ENCODE results near the gene CTNNA3. TPM values are rescaled to one million over a fixed set of nuclear protein-coding genes. Genes with fewer than 3 reads are reported as not detected.

The CTNNA3 gene
- total RNA-seq, 1 experiment from 2014 or later: 0.32 TPM

DNA sequence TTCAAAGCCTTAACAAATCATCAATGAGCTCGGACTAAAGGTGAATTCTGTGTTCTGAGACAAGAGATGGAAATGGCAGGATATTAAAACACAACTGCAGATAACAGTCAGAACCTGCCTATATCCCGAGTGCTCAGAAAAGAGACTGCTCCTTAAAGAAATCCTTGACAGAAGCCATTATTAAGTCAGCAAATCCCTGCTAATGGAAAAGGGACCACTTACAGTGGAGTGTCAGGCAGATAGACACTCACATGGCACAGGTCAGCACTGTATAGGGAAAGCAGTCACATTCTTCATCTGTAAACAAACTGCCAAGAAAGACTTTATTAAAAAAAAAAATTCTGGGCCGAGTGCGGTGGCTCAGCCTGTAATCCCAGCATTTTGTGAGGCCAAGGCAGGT lies 917.6 kb downstream of the CTNNA3 start:
- TF ChIP-seq EZH2 (IDR thresholded peaks at IDR 0.05) (no peak), ELF1 (IDR thresholded peaks at IDR 0.05; ENCODE audit: borderline replicate concordance, low read depth) (no peak), ZNF274 (IDR thresholded peaks at IDR 0.05; ENCODE audit: low read depth, low read length) (no peak), EZH2phosphoT487 (IDR thresholded peaks at IDR 0.05; ENCODE audit: borderline replicate concordance) (no peak), CBX3 (IDR thresholded peaks at IDR 0.05; ENCODE audit: low read depth) (no peak), YY1 (IDR thresholded peaks at IDR 0.05; ENCODE audit: extremely low read depth, insufficient replicate concordance, low read depth, low read length) (no peak), RAD21 (IDR thresholded peaks at IDR 0.05; ENCODE audit: low read depth) (no peak), POLR2A (IDR thresholded peaks at IDR 0.05; ENCODE audit: borderline replicate concordance, extremely low read depth, insufficient read depth, insufficient read length) (no peak), SRF (IDR thresholded peaks at IDR 0.05; ENCODE audit: low read depth) (no peak), FOSL1 (IDR thresholded peaks at IDR 0.05; ENCODE audit: low read depth) (no peak), EGR1 (IDR thresholded peaks at IDR 0.05; ENCODE audit: low read depth) (no peak), SIN3A (IDR thresholded peaks at IDR 0.05; ENCODE audit: low read depth) (no peak), ZFX (IDR thresholded peaks at IDR 0.05) (no peak)
- TF ChIP-seq, protein P1, sequence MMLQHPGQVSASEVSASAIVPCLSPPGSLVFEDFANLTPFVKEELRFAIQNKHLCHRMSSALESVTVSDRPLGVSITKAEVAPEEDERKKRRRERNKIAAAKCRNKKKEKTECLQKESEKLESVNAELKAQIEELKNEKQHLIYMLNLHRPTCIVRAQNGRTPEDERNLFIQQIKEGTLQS (IDR thresholded peaks at IDR 0.05): no peak
- TF ChIP-seq, protein P2, sequence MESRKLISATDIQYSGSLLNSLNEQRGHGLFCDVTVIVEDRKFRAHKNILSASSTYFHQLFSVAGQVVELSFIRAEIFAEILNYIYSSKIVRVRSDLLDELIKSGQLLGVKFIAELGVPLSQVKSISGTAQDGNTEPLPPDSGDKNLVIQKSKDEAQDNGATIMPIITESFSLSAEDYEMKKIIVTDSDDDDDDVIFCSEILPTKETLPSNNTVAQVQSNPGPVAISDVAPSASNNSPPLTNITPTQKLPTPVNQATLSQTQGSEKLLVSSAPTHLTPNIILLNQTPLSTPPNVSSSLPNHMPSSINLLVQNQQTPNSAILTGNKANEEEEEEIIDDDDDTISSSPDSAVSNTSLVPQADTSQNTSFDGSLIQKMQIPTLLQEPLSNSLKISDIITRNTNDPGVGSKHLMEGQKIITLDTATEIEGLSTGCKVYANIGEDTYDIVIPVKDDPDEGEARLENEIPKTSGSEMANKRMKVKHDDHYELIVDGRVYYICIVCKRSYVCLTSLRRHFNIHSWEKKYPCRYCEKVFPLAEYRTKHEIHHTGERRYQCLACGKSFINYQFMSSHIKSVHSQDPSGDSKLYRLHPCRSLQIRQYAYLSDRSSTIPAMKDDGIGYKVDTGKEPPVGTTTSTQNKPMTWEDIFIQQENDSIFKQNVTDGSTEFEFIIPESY (IDR thresholded peaks at IDR 0.05; ENCODE audit: extremely low read depth, insufficient replicate concordance, low read length): no peak
- TF ChIP-seq, protein P3, sequence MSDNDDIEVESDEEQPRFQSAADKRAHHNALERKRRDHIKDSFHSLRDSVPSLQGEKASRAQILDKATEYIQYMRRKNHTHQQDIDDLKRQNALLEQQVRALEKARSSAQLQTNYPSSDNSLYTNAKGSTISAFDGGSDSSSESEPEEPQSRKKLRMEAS (IDR thresholded peaks at IDR 0.05): no peak
- TF ChIP-seq, protein P4, sequence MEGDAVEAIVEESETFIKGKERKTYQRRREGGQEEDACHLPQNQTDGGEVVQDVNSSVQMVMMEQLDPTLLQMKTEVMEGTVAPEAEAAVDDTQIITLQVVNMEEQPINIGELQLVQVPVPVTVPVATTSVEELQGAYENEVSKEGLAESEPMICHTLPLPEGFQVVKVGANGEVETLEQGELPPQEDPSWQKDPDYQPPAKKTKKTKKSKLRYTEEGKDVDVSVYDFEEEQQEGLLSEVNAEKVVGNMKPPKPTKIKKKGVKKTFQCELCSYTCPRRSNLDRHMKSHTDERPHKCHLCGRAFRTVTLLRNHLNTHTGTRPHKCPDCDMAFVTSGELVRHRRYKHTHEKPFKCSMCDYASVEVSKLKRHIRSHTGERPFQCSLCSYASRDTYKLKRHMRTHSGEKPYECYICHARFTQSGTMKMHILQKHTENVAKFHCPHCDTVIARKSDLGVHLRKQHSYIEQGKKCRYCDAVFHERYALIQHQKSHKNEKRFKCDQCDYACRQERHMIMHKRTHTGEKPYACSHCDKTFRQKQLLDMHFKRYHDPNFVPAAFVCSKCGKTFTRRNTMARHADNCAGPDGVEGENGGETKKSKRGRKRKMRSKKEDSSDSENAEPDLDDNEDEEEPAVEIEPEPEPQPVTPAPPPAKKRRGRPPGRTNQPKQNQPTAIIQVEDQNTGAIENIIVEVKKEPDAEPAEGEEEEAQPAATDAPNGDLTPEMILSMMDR (IDR thresholded peaks at IDR 0.05 in 2 of 3, conservative IDR thresholded peaks at IDR 0.05 in 1 of 3; ENCODE audit: borderline replicate concordance in 1 of 3, insufficient read depth in 1 of 3, low read depth in 2 of 3, low read length in 2 of 3): no peak
- DNase-seq (ENCODE audit: low read depth, low spot score) (no peak), ATAC-seq (no peak)
- H3K79me2 ChIP-seq (ENCODE audit: insufficient read depth, low read length): no peaks in the 10 kb centered on the region
- ChIA-PET POLR2A (no interaction called here), RAD21 (ENCODE audit: low non-redundant PET in 1 of 2, low total read pairs in 2 of 2, uncharacterized antibody in 2 of 2, unreplicated experiment in 2 of 2) (no interaction called here), CTCF (no interaction called here)
- H3K9ac ChIP-seq (ENCODE audit: low read length): no peak overlapping the region
- H3K4me1 ChIP-seq (ENCODE audit: control insufficient read depth in 1 of 2, insufficient read depth in 2 of 2, low read length in 2 of 2): peaks cover 0 to 4% of the 10 kb centered on the region in 2 experiments; a peak in 1 of 4 replicates
- no peak overlapping the region for H3K4me3 ChIP-seq (replicated peaks in 1 of 2; ENCODE audit: low read depth in 1 of 2, low read length in 2 of 2)
- H2AFZ ChIP-seq (ENCODE audit: low read depth, low read length, poor library complexity, severe bottlenecking): no peak overlapping the region
- no peaks in the 10 kb centered on the region for H3K36me3 ChIP-seq (ENCODE audit: control insufficient read depth in 1 of 2, insufficient read depth in 2 of 2, low read length in 2 of 2)
- H3K4me2 ChIP-seq (ENCODE audit: low read length): no peak overlapping the region
- no peak overlapping the region for H3K27ac ChIP-seq (ENCODE audit: low read depth, low read length)
- H3K9me3 ChIP-seq (ENCODE audit: control insufficient read depth in 1 of 2, insufficient read depth in 1 of 2, low read depth in 1 of 2, low read length in 2 of 2): no peaks in the 10 kb centered on the region
- no peaks in the 10 kb centered on the region for H4K20me1 ChIP-seq (ENCODE audit: insufficient read depth)
- no peaks in the 10 kb centered on the region for H3K27me3 ChIP-seq (ENCODE audit: insufficient read depth, low read length)
- intact Hi-C loops (cut with micrococcal nuclease): no loop called here
- no TSS peak for BruUV-seq (replicated peaks)
- H3K9me2 ChIP-seq (ENCODE audit: insufficient read depth): no peaks in the 10 kb centered on the region
